ENCODE measurements around the gene DNAL4. TPM values are rescaled to one million over a fixed set of nuclear protein-coding genes. Genes with fewer than 3 reads are reported as not detected.

DNAL4 gene
- total RNA-seq, 2 experiments from 2014 or later, result 6.7 to 7.4 TPM

DNA sequence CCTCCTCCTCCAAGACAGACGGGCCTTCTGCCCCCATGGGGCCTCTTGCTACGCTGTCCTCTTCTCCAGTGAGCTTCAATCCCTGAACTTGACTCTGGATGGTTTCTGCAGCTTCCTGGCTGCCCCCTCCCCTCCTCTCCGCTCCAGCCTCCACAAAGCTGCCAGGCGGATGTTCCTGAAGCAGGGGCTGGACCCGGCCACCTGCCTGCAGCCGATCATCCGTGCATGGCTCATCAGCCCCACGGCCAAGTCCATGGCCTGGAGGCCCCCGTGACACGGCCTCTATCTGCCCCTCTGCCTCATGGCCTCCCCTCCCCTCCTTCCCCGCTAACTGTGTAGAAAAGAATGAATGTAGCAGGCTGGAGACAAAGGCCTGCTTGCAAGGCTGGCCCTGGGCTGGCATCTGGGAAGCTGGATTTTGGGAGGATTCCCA, 31.4 kb downstream of the DNAL4 start:
- H3K4me3 Mint-ChIP-seq, result no peak overlapping the region
- H3K27ac Mint-ChIP-seq, result no peak overlapping the region
- peaks cover 20% of the 10 kb centered on the region for H3K4me1 Mint-ChIP-seq
- DNase-seq, result no peak
- no peaks in the 10 kb centered on the region for H3K9me3 Mint-ChIP-seq
- no peaks in the 10 kb centered on the region for H3K36me3 Mint-ChIP-seq
- no peaks in the 10 kb centered on the region for H3K27me3 Mint-ChIP-seq

DNA sequence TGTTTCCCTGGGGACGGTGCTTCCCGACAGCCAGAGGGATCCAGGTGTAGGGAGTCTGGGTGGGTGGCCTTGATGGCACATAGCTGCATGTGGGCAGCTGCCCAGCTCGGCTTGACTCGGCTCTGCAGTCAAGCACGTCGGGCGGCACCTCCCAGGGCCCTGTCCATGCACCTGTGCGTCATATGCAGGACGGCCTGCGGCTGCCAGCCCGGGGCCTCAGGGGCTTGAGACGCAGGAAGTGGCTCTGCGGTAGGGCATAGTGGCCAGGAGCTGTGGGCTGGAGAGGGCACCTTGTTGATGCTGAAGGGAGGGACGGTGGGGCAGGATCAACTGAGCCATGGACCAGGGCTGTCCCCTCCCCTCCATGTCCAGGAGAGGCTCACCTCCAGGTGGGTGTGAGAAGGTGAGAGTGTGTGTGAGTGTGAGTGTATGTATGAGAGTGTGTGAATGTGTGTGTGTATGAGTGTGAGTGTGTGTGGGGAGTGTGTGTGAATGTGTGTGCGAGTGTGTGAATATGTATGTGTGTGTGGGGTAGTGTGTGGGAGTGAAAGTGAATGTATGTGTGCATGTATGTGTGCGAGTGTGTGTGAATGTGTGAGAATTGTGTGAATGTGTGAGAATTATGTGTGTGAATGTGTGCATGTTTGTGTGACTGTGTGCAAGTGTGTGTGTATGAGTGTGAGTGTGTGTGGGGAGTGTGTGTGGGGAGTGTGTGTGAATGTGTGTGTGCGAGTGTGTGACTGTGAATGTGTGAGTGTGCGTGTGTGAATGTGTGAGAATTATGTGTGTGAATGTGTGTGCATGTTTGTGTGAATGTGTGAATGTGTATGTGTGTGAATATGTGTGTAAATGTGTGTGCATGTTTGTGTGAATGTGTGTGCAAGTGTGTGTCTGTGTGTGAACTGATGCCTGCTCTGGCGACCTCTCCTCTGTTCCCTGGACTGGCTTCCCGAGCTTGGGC, 32.5 kb downstream of the DNAL4 start:
- no peak overlapping the region for H3K4me3 Mint-ChIP-seq
- H3K4me1 Mint-ChIP-seq, result peaks cover 30% of the 10 kb centered on the region
- H3K27me3 Mint-ChIP-seq, result no peaks in the 10 kb centered on the region
- no peak for DNase-seq
- H3K36me3 Mint-ChIP-seq, result peaks cover 2% of the 10 kb centered on the region
- no peak overlapping the region for H3K27ac Mint-ChIP-seq
- H3K9me3 Mint-ChIP-seq, result no peaks in the 10 kb centered on the region

DNA sequence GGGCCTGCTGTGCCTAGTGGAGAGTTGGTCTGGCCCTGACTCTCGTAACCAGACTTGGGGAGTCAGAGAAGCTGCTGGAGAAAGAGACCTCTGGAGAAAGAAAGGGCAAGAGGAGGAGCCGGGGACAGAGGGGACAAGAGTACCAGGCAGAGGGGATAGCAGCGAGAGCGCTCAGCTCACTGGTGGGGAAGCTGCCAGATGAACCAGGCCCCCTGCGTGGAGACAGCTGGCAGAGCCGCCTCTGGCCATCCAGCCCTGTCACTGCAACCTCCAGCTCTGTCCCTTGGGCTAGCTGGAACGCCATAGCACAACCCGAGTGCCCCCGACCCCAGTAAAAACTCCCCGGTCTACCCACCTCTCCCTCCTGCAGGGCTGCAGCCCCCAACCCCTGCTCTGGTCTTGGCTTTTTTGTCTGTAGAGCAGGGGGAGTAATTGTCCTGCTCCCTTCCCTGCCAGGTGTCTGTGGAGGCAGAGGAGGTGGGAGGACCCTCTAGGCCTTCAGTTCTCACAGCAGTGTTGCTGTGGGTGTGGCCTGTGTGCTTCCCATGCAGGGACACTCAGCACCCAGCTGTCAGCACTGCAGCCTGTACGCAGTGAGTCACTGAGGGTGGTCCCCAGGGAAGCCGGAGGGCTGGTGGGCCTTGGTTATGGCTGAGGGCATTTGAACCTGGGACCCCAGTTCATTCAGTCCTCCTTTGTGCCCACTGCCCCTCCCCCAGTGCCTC, 33.3 kb downstream of the DNAL4 start:
- DNase-seq, result no peak
- H3K27me3 Mint-ChIP-seq, result no peaks in the 10 kb centered on the region
- H3K36me3 Mint-ChIP-seq, result peaks cover 2% of the 10 kb centered on the region
- H3K27ac Mint-ChIP-seq, result no peak overlapping the region
- no peak overlapping the region for H3K4me3 Mint-ChIP-seq
- H3K9me3 Mint-ChIP-seq, result no peaks in the 10 kb centered on the region
- H3K4me1 Mint-ChIP-seq, result peaks cover 29% of the 10 kb centered on the region

DNA sequence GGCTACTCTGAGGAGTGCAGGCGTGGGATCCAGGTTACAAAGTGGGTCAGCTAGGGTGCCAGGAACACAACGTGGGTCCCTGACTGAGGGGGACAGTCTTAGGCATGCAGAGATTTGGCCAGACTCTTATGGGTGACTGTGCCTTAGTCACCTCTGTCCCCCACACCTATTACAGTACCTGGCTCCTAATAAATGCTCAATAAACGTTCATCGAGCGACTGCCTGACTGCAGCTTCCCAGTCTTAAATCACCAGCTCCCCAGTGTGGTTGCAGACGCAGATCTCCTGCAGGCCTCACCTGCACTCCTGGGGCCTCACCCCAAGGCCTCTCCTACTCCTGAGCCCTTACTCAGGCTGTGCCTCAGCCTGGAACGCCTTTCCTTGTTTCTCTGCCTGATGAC, 34.9 kb downstream of the DNAL4 start:
- no peak for DNase-seq
- Mint-ChIP-seq H3K9me3 (no peaks in the 10 kb centered on the region), H3K27ac (peak overlapping the region; percentile 17), H3K4me3 (no peak overlapping the region), H3K36me3 (peaks cover 4% of the 10 kb centered on the region), H3K27me3 (no peaks in the 10 kb centered on the region), H3K4me1 (peaks cover 35% of the 10 kb centered on the region)

DNA sequence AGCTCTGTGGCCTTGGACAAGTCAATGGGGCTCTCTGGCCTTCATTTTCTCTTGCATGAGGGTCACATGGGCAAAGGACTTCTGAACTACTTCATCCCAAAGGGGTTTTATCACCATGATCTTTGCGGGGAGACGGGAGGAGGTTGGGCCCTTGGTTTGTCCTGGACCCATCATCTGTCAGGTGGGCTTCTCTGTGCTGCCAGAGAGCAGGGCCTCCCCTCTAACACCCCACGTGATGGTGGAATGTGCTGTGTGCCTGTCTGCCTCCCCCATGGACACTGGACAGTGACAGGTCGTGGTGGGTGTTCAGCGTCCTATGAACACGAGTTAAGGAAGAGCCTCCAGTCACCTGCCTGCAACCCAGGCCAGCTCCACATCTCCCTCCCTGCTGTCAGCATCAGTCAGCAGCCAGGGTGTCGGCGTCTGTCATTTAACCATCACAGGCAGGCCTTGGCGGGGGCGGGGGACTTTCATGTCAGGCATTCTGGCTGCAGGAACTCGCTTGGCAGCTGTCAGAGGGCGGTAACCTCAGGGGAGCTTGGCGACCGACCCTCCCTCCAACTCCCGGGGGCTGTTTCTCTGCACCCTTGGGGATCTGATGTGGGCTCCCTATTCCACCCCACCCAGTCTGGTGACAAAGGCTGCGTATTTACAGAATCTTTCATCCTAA, 35.5 kb downstream of the DNAL4 start:
- peaks cover 10% of the 10 kb centered on the region for H3K36me3 Mint-ChIP-seq
- peaks cover 41% of the 10 kb centered on the region for H3K4me1 Mint-ChIP-seq
- H3K27me3 Mint-ChIP-seq, result no peaks in the 10 kb centered on the region
- H3K4me3 Mint-ChIP-seq, result peak overlapping the region; percentile 30
- peak overlapping the region; percentile 76 for H3K27ac Mint-ChIP-seq
- peak; percentile 82 for DNase-seq
- H3K9me3 Mint-ChIP-seq, result no peaks in the 10 kb centered on the region

DNA sequence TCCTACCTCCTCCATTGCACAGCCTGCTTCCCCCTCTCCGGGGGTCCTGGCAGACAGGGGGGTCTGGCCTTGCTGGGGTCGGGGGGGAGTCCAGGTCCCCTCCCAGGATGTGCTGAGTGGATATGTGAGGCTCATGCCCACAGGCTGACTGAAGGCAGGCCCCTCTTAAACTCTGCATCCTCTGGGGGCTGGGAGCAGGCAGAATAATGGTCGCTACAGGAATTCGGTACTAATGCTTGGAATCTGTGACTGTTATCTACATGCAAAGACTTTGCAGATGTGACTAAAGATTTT, 36.5 kb downstream of the DNAL4 start:
- Mint-ChIP-seq H3K27ac (no peak overlapping the region), H3K4me3 (peak overlapping the region; percentile 85), H3K36me3 (peaks cover 17% of the 10 kb centered on the region), H3K4me1 (peaks cover 49% of the 10 kb centered on the region), H3K27me3 (no peaks in the 10 kb centered on the region), H3K9me3 (no peaks in the 10 kb centered on the region)
- DNase-seq, result no peak

DNA sequence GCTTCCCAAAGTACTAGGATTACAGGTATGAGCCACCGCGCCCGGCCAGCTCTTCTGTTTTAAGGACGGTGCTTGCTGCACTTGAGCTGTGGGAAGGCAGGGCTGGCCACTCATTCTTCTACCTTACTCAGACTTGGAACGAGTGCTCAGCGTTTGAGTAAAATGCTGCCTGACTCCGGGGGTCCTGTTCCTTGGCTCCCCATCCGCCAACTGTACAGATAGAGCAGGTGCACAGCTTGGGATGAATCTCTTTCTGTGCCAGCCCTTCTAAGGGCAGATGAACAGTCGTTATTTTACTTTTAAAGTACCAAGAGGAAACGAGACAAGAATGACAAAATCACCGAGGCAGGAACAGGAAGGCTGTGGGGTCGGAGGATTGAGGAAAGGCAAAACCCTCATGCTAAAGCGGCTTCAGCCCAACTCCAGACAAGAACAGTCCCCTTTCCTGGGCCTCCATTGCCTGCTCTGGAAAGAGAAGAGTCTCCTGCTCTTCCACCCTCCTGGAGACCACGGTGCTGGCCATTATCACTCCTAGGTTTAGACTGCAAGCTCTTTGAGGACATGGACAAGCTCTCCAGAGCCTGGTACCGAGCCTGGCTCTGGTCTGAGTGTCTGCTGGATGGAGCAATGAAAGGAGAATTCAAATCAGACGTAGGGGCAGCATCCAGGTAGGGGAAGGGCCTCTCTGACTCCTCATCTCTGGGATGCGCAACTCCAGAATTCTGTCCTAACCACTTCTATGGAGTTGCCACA, 37.1 kb downstream of the DNAL4 start:
- no peak for DNase-seq
- Mint-ChIP-seq H3K27ac (peak overlapping the region; percentile 88), H3K4me3 (peak overlapping the region; percentile 85), H3K36me3 (peaks cover 22% of the 10 kb centered on the region), H3K27me3 (no peaks in the 10 kb centered on the region), H3K9me3 (no peaks in the 10 kb centered on the region), H3K4me1 (peaks cover 53% of the 10 kb centered on the region)

DNA sequence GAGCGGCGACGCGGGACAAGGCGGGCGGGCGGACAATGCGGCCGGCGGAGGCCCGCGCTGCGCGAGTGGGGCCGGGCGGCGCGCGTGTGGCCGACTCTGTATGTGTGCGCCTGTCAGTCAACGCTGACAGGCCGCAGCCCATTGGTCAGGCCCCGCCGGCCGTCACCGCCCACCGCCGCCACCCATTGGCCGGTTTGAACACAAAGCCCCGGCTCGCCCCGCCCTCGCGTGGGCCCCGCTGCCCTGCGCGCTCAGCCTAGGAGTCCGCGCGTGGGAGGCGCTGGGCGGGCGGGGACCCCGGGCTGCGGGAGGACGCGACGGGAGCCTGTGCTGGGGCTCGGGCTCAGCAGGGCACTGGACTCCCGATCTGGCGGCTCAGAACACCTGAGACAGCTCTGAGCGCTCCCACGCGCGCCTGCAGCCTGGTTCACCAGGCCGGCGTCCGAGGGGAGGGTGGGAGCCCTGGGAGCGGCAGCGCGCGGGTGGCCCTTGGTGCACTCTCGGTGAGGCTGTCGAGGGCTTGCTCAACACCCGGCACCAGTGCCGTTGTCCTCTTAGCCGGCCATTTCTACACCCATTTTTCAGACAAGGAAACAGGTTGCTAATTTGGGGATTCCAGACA, 37.9 kb downstream of the DNAL4 start, which contains the start of gene SUN2:
Gene SUN2, minus strand, starts transcription at position 88 of the 622 bp plus-strand sequence. CDS start 3,370 bp downstream, outside the sequence.
- Mint-ChIP-seq H3K4me3 (peak within 1 kb of the TSS; percentile 94), H3K36me3 (peaks cover 30% of the 10 kb centered on the region), H3K27ac (peak within 1 kb of the TSS; percentile 100), H3K9me3 (no peaks in the 10 kb centered on the region), H3K4me1 (peaks cover 60% of the 10 kb centered on the region), H3K27me3 (no peaks in the 10 kb centered on the region)
- peak; percentile 96 for DNase-seq

DNA sequence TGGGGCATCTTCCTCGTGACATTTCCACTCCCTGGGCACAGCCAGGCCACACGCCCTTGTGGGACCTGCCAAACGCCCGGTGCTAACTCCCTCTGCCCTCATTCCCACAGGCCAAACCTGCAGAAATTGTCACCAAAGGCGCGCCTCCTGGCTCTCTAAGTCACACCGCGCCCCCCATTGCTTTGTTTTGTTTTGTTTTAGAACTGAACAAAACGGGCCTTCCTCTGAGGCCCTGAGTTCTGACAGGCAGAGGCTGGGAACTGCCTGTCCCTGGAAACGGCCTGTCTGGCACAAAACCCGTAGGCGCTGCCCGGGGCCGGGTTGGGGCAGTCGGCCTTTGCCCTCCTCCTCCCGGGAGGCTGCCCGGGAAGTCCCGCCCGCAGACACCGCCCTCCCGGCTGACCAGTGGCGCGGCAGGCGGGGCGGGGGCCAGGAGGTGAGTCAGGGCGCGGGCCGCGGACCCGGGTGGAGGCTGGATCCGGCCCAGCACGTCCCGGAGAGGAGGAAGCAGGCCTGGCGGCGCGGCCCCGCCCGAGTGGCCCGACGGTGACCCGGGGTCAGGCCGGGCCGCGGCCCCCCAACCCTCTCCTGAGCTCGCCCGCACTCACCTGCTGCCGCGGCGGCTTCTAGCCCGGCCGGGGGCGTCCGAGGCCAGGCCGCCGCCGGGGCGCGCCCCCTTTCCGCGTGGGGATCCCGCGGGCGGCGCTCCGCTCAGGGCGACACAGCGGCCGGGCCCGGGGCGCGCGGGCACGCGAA, 38.6 kb downstream of the DNAL4 start:
- H3K9me3 Mint-ChIP-seq, result no peaks in the 10 kb centered on the region
- peak overlapping the region; percentile 100 for H3K27ac Mint-ChIP-seq
- no peaks in the 10 kb centered on the region for H3K27me3 Mint-ChIP-seq
- peak; percentile 69 for DNase-seq
- H3K36me3 Mint-ChIP-seq, result peaks cover 35% of the 10 kb centered on the region
- H3K4me1 Mint-ChIP-seq, result peaks cover 64% of the 10 kb centered on the region
- peak overlapping the region; percentile 94 for H3K4me3 Mint-ChIP-seq

DNA sequence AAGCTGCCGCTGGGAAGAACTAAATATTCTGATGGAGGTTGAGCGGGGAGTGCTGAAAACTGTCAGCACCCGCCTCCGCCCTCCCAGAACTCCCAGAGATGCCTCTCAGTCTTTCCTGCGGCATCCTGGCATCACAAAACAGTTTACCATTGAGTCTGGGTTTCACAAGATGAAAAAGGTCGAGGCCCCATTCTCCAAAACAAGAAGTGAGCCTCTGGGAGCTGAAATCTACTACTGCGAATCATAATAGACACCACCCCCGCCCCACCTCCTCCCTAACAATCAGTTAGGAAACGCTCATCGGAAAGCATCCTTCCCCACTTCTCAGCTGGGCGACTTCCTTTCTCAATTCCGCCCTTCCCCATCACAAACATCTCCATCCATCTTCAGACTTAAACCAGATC, 39.2 kb downstream of the DNAL4 start:
- DNase-seq, result no peak

DNA sequence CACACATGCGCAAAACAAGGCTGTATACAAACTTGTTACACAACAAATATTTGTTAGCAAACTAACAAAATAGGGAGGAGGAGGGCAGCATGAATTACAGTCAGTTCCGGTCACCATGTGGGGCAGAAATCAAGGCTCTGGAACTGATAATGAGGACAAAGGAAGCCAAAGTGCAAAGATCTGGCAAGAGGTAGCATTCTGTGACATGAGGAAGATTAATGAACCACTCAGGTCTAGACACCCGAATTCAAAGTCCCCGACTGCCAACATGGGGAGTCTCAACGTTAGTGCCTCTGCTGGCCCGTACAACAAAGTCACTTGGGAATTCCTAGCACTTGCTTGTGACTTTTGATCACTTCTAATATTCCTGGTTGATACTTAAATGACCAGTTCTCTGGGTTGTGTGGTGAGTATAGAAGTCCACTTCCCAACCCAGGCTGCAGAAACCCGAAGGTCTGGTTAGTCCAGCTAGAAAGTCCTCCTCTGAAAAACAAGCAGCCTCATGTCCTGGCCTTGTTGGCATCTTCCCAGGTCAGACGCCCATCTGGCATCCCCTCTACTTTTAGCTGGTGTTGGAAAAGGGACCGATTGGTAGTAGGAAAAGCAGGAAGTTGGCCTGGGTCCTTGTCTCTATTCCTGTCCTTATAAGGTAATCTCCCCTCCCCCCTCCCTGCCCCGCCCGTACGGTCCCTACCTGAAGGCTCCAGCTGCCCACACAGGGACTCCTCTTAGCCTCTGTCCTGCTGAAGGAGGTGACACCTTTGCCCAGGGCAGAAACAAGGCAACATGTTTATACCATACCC, 39.8 kb downstream of the DNAL4 start:
- Mint-ChIP-seq H3K4me3 (peak overlapping the region; percentile 94), H3K4me1 (peaks cover 71% of the 10 kb centered on the region), H3K36me3 (peaks cover 45% of the 10 kb centered on the region), H3K9me3 (no peaks in the 10 kb centered on the region), H3K27ac (peak overlapping the region; percentile 100), H3K27me3 (no peaks in the 10 kb centered on the region)
- DNase-seq, result no peak

More for the DNA sequence above, 39.2 kb downstream of the DNAL4 start:
- Mint-ChIP-seq H3K9me3 (no peaks in the 10 kb centered on the region), H3K36me3 (peaks cover 41% of the 10 kb centered on the region), H3K27ac (peak overlapping the region; percentile 100), H3K4me3 (peak overlapping the region; percentile 94), H3K4me1 (peaks cover 68% of the 10 kb centered on the region), H3K27me3 (no peaks in the 10 kb centered on the region)

DNA sequence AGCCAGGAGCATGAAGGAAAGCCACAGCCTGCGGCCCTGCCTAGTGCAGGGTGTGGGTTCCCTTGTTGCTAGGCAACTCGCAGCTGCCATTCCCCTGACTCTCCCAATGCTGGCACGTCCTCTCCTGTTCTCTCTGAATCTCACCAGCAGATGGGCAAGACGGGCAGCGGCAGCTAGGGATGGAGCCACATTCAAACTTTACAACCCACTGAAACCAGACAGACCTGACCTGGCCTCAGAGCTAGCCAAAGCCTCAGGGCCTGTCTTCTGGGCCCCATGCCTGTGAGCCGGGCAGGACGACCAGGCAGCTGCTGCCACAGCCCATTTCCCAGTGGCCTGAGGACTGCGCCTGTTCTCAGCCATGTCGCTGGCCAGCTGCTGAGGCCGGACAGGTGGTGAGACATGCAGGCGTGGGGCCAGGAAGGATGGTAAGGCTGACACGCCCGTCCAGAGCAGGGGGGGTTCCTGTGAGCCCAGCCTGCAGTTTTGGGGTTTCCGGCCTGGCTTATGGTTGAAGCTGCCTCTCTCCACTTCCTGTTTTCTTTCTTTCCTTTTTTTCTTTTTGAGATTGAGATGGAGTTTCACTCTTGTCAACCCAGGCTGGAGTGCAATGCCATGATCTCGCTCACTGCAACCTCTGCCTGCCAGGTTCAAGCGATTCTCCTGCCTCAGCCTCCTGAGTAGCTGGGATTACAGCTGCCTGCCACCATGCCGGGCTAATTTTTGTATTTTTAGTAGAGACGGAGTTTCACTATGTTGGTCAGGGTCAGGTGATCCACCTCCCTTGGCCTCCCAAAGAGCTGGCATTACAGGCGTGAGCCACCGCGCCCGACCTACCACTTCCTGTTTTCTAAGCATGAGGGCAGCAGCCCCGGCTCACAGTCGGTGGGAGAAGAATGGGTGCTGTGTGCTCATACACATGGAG, 42.3 kb downstream of the DNAL4 start:
- peak overlapping the region; percentile 94 for H3K4me3 Mint-ChIP-seq
- peaks cover 45% of the 10 kb centered on the region for H3K36me3 Mint-ChIP-seq
- H3K9me3 Mint-ChIP-seq, result no peaks in the 10 kb centered on the region
- peak; percentile 73 for DNase-seq
- peak overlapping the region; percentile 100 for H3K27ac Mint-ChIP-seq
- peaks cover 50% of the 10 kb centered on the region for H3K4me1 Mint-ChIP-seq
- H3K27me3 Mint-ChIP-seq, result no peaks in the 10 kb centered on the region
